ENCODE results near the gene TENT4B. TPM values are rescaled to one million over a fixed set of nuclear protein-coding genes. Genes with fewer than 3 reads are reported as not detected.

Gene TENT4B
- total RNA-seq, 1 experiment from 2014 or later, result 16.9 TPM

DNA sequence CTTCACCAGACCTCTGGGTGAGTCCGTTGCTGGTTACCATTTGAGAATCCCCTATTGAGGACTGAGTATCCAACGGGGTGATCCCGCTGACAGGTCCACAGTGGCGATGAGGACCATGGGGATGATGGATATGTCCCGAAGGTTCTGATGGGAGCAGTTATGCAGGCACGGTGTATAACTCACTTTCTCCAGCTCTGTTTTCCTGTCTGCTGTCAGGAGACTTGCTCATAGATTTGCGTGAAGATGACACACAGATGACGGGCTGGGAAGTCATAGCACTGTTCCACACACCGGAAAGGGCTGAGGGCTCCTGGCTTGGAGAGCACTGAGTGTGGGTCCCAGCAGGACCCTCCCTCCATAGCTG is 91.0 kb downstream of the TENT4B start:
- Histone ChIP-seq H3K4me3 (replicated peaks in 1 of 2; ENCODE audit: low read depth in 1 of 2, low read length in 2 of 2) (no peak overlapping the region), H3K4me1 (ENCODE audit: control insufficient read depth in 1 of 2, insufficient read depth in 2 of 2, low read length in 2 of 2) (peaks cover 11 to 22% of the 10 kb centered on the region in 2 experiments; a peak in 3 of 4 replicates), H3K79me2 (ENCODE audit: insufficient read depth, low read length) (no peaks in the 10 kb centered on the region), H3K27me3 (ENCODE audit: insufficient read depth, low read length) (no peaks in the 10 kb centered on the region), H3K9me3 (ENCODE audit: control insufficient read depth in 1 of 2, insufficient read depth in 1 of 2, low read depth in 1 of 2, low read length in 2 of 2) (no peaks in the 10 kb centered on the region), H3K36me3 (ENCODE audit: control insufficient read depth in 1 of 2, insufficient read depth in 2 of 2, low read length in 2 of 2) (no peaks in the 10 kb centered on the region), H3K4me2 (ENCODE audit: low read length) (no peak overlapping the region), H3K27ac (ENCODE audit: low read depth, low read length) (no peak overlapping the region), H2AFZ (ENCODE audit: low read depth, low read length, poor library complexity, severe bottlenecking) (no peak overlapping the region), H3K9ac (ENCODE audit: low read length) (no peak overlapping the region), H3K9me2 (ENCODE audit: insufficient read depth) (no peaks in the 10 kb centered on the region), H4K20me1 (ENCODE audit: insufficient read depth) (no peaks in the 10 kb centered on the region)
- no TSS peak for BruUV-seq (replicated peaks)
- CTCF ChIA-PET, result interaction anchor here (1.6 to 2.1 kb wide), 2 partner anchors 10 to 33 kb away, joined by 4 read pairs; no protein-coding TSS in a partner anchor
- POLR2A ChIA-PET, result no interaction called here
- RAD21 ChIA-PET (ENCODE audit: low non-redundant PET in 1 of 2, low total read pairs in 2 of 2, uncharacterized antibody in 2 of 2, unreplicated experiment in 2 of 2), result no interaction called here
- intact Hi-C loops (cut with micrococcal nuclease), result no loop called here
- ATAC-seq, result no peak
- no peak for TF ChIP-seq TCF7L2 (IDR thresholded peaks at IDR 0.05; ENCODE audit: borderline replicate concordance, extremely low read depth, insufficient read depth, insufficient read length)
- no peak for TF ChIP-seq FOSL1 (IDR thresholded peaks at IDR 0.05; ENCODE audit: low read depth)
- TF ChIP-seq ATF3 (IDR thresholded peaks at IDR 0.05), result no peak
- DNase-seq (ENCODE audit: low read depth, low spot score), result no peak

DNA sequence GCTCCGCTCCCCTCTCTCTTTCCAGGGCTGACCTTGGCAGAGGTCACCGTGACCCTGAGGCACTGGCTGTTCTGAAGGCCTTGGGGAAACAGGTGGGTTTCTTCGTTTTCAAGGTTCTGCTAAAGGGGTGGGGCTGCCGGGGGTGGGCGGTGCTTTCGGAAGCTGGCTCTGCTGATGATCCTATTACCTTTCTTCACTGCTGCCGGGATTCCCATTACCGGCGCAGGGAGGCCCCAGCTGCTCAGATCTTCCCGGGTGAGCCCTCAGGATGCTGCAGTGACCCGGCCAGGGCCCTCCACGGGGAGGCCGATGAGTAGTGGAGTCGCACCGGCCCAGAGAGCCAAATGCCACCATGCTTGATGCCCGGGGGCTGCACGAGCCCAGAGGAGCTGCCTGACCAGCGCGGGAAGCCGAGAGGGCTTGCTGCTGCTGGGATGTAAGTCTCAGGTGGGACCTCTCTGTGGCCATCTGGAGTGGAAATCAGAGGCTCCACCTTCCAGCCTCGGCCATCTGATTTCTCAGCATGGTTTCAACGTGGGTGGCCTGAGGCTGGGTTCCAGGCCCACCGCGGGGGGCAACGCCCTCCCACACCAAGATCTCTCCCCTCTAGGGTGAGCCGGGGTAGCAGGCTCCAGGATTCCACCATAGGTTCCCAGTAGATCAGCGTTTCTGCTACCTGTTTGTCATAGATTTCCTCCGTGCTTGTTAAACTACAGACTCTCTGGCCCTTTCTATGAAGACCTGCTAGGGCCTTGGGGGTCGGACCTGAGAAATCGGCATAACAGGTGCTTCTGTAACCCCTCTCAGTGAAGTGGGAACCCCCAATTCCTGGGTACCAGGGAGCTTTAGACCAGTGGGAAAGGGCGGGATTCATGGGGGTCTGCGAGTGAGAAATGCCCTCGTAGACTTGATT is 91.7 kb downstream of the TENT4B start:
- Histone ChIP-seq H3K9me3 (ENCODE audit: control insufficient read depth in 1 of 2, insufficient read depth in 1 of 2, low read depth in 1 of 2, low read length in 2 of 2) (no peaks in the 10 kb centered on the region), H4K20me1 (ENCODE audit: insufficient read depth) (no peaks in the 10 kb centered on the region), H3K79me2 (ENCODE audit: insufficient read depth, low read length) (no peaks in the 10 kb centered on the region), H3K9ac (ENCODE audit: low read length) (peak overlapping the region; percentile 52), H3K4me2 (ENCODE audit: low read length) (peak overlapping the region; percentile 83), H3K4me1 (ENCODE audit: control insufficient read depth in 1 of 2, insufficient read depth in 2 of 2, low read length in 2 of 2) (peaks cover 11 to 24% of the 10 kb centered on the region in 2 experiments; a peak in 3 of 4 replicates), H3K27ac (ENCODE audit: low read depth, low read length) (no peak overlapping the region), H3K27me3 (ENCODE audit: insufficient read depth, low read length) (no peaks in the 10 kb centered on the region), H2AFZ (ENCODE audit: low read depth, low read length, poor library complexity, severe bottlenecking) (peak overlapping the region; percentile 80), H3K9me2 (ENCODE audit: insufficient read depth) (no peaks in the 10 kb centered on the region), H3K4me3 (replicated peaks in 1 of 2; ENCODE audit: low read depth in 1 of 2, low read length in 2 of 2) (peak overlapping the region; percentile 48 to 60), H3K36me3 (ENCODE audit: control insufficient read depth in 1 of 2, insufficient read depth in 2 of 2, low read length in 2 of 2) (no peaks in the 10 kb centered on the region)
- POLR2A ChIA-PET, result interaction anchor here (0.5 kb wide), 1 partner anchor 10 kb away, joined by 4 read pairs; no protein-coding TSS in a partner anchor
- ATAC-seq (no peak), DNase-seq (ENCODE audit: low read depth, low spot score) (no peak)
- BruUV-seq (replicated peaks), result no TSS peak
- CTCF ChIA-PET, result interaction anchor here (0.6 to 1.3 kb wide), 3 partner anchors 9 to 562 kb away, joined by 3 to 4 read pairs (median 3); no protein-coding TSS in a partner anchor
- RAD21 ChIA-PET (ENCODE audit: low non-redundant PET in 1 of 2, low total read pairs in 2 of 2, uncharacterized antibody in 2 of 2, unreplicated experiment in 2 of 2), result no interaction called here
- intact Hi-C loops (cut with micrococcal nuclease), result no loop called here
- TF ChIP-seq JUND (IDR thresholded peaks at IDR 0.05), result no peak
- TF ChIP-seq EZH2 (IDR thresholded peaks at IDR 0.05), result no peak
- no peak for TF ChIP-seq SRF (IDR thresholded peaks at IDR 0.05; ENCODE audit: low read depth)
- no peak for TF ChIP-seq RAD21 (IDR thresholded peaks at IDR 0.05; ENCODE audit: low read depth)
- TF ChIP-seq ATF3 (IDR thresholded peaks at IDR 0.05), result no peak
- TF ChIP-seq REST (IDR thresholded peaks at IDR 0.05; ENCODE audit: low read depth), result no peak
- no peak for TF ChIP-seq SIN3A (IDR thresholded peaks at IDR 0.05; ENCODE audit: low read depth)
- no peak for TF ChIP-seq CTCF (IDR thresholded peaks at IDR 0.05 in 2 of 3, conservative IDR thresholded peaks at IDR 0.05 in 1 of 3; ENCODE audit: borderline replicate concordance in 1 of 3, insufficient read depth in 1 of 3, low read depth in 2 of 3, low read length in 2 of 3)
- no peak for TF ChIP-seq CEBPB (IDR thresholded peaks at IDR 0.05; ENCODE audit: low read depth)
- TF ChIP-seq CBX3 (IDR thresholded peaks at IDR 0.05; ENCODE audit: low read depth), result no peak
- TF ChIP-seq ZFX (IDR thresholded peaks at IDR 0.05), result no peak
- TF ChIP-seq EGR1 (IDR thresholded peaks at IDR 0.05; ENCODE audit: low read depth), result no peak

Measured in HCT116 (cell line).